GM11168 (cell line): Measurements from ENCODE around the gene ZBTB44.

ENCODE experiments used
- in situ Hi-C: fragments of 300-500 bp; cut with MboI; formaldehyde crosslinking; loops from one replicate; pipeline ENCODE4 v1.12.0; 2022; ENCODE audit warnings: low sequenced_read_pairs; ENCODE audit not compliant: unreplicated experiment

Gene ZBTB44

GRCh38 chr11:130217133-130218031 lies 97.3 kb downstream of the ZBTB44 start:
- in situ Hi-C loops: loop anchor here (25.0 kb wide), 2 partner anchors 195 to 645 kb away; no protein-coding TSS in a partner anchor

GRCh38 chr11:130216591-130217132 lies 98.1 kb downstream of the ZBTB44 start:
- in situ Hi-C loops: loop anchor here (25.0 kb wide), 2 partner anchors 196 to 646 kb away; no protein-coding TSS in a partner anchor

GRCh38 chr11:130216221-130216550 lies 98.5 kb downstream of the ZBTB44 start:
- in situ Hi-C loops: loop anchor here (25.0 kb wide), 2 partner anchors 196 to 646 kb away; no protein-coding TSS in a partner anchor

- in situ Hi-C loops: loop anchor here (25.0 kb wide), 2 partner anchors 197 to 647 kb away; no protein-coding TSS in a partner anchor
Observed at GRCh38 chr11:130215531-130216220, 99.0 kb downstream of the ZBTB44 start.

- in situ Hi-C loops: loop anchor here (25.0 kb wide), 2 partner anchors 197 to 647 kb away; no protein-coding TSS in a partner anchor
Observed at GRCh38 chr11:130214861-130215530, 99.7 kb downstream of the ZBTB44 start.

GRCh38 chr11:130213979-130214281 lies 100.8 kb downstream of the ZBTB44 start:
- in situ Hi-C loops: loop anchor here (25.0 kb wide), 2 partner anchors 198 to 648 kb away; no protein-coding TSS in a partner anchor

DNA sequence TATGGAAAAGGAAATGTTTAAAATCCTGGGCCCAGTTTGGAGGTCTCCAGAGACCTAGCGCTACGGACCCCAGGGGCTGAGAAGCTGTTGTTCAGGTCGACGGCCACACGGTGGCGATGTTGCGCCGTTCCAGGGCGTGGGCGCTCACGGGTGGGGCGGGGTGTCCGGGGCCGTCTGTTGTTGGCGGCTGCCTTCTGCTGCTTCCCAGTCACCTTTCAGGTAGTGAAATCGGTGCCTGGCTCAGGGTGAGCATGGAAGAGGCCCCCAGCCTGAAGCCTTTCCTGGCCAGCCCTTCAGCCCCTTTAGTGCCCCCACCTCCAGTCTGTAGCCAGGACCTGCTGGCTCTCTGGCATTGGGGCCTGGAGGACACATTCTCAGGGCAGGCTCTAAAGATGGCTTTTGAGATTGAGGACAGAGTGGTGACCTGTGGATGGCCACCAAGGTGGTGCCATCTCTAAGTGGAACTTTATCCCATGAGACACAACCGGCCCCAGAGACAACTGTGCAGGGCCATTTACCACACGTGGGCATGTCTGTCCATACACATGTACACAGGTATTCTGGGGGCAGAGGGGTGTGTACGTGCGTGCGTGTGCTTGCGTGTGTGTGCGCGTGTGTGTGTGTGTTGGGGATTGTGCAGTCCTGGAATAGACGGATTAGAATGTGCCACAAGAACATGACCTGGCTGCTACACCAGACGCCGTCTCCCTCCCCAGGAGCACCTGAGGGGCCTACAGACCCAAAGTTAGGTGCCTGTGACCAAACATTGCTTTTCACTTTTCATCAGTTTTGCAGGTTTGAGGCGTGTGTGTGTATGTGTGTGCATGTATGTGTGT lies 101.4 kb downstream of the ZBTB44 start:
- in situ Hi-C loops: loop anchor here (25.0 kb wide), 2 partner anchors 199 to 649 kb away; no protein-coding TSS in a partner anchor

- in situ Hi-C loops: loop anchor here (25.0 kb wide), 2 partner anchors 200 to 650 kb away; no protein-coding TSS in a partner anchor
Observed at GRCh38 chr11:130212431-130212961, 102.2 kb downstream of the ZBTB44 start.

GRCh38 chr11:130211781-130212401 lies 102.8 kb downstream of the ZBTB44 start:
- in situ Hi-C loops: loop anchor here (25.0 kb wide), 2 partner anchors 200 to 650 kb away; no protein-coding TSS in a partner anchor

GRCh38 chr11:130211144-130211543 lies 103.6 kb downstream of the ZBTB44 start:
- in situ Hi-C loops: loop anchor here (25.0 kb wide), 2 partner anchors 201 to 651 kb away; no protein-coding TSS in a partner anchor

- in situ Hi-C loops: loop anchor here (25.0 kb wide), 2 partner anchors 202 to 652 kb away; no protein-coding TSS in a partner anchor
Observed at GRCh38 chr11:130209954-130210854, 104.5 kb downstream of the ZBTB44 start.

GRCh38 chr11:130209128-130209932 lies 105.4 kb downstream of the ZBTB44 start:
- in situ Hi-C loops: loop anchor here (25.0 kb wide), 2 partner anchors 203 to 653 kb away; no protein-coding TSS in a partner anchor

- in situ Hi-C loops: loop anchor here (25.0 kb wide), 2 partner anchors 204 to 654 kb away; no protein-coding TSS in a partner anchor
Observed at GRCh38 chr11:130208241-130209127, 106.2 kb downstream of the ZBTB44 start.

GRCh38 chr11:130206141-130206540 lies 108.6 kb downstream of the ZBTB44 start:
- in situ Hi-C loops: loop anchor here (25.0 kb wide), 2 partner anchors 206 to 656 kb away; no protein-coding TSS in a partner anchor

- in situ Hi-C loops: loop anchor here (25.0 kb wide), 2 partner anchors 208 to 658 kb away; no protein-coding TSS in a partner anchor
Observed at GRCh38 chr11:130204703-130205095, 110.0 kb downstream of the ZBTB44 start.
